MG63 (cell line): ENCODE data around the gene CDH12. TPM values are rescaled to one million over a fixed set of nuclear protein-coding genes. Genes with fewer than 3 reads are reported as not detected.
A peak's percentile ranks its signal among the peaks of the same experiment; 100 is the strongest.

Source experiments
- DNase-seq: peaks from one replicate; pipeline ENCODE4 v3.0.0-alpha.2; 2020
- H3K27me3 ChIP-seq: fragments of 250-450 bp; sonication (Bioruptor Pico); 2 replicates; pipeline ENCODE4 v1.5.1; 2020; ENCODE audit warnings: mild to moderate bottlenecking, moderate library complexity
- H3K36me3 ChIP-seq: fragments of 250-450 bp; sonication (Bioruptor Pico); 2 replicates; pipeline ENCODE4 v1.5.1; 2020; ENCODE audit warnings: mild to moderate bottlenecking, moderate library complexity
- H3K4me3 ChIP-seq: fragments of 250-450 bp; sonication (Bioruptor Pico); 2 replicates; pipeline ENCODE4 v1.5.1; 2020; ENCODE audit warnings: mild to moderate bottlenecking, moderate library complexity
- H3K9me3 ChIP-seq: fragments of 250-450 bp; sonication (Bioruptor Pico); 2 replicates; pipeline ENCODE4 v1.5.1; 2020; ENCODE audit warnings: mild to moderate bottlenecking, moderate library complexity
- total RNA-seq: library from RNA; depleted of rRNA; stranded (reverse); fragments of >200 nt; shearing (Covaris generic); gene quantifications from 2 replicates; pipeline ENCODE4 v1.2.3, GENCODE V29; 2014; ENCODE audit warnings: low replicate concordance

CDH12 gene
- total RNA-seq, 1 experiment from 2014 or later = not detected

GRCh38 chr5:21701317-21701716 lies 1151.8 kb downstream of the CDH12 start:
- no peak overlapping the region for H3K4me3 ChIP-seq
- H3K27me3 ChIP-seq = no peaks in the 10 kb centered on the region
- peak; percentile 13 for DNase-seq
- no peaks in the 10 kb centered on the region for H3K36me3 ChIP-seq
- no peaks in the 10 kb centered on the region for H3K9me3 ChIP-seq
